NCI-H1694 treated with DMSO at 0.1 percent for 48 hours (cell line): Measurements from ENCODE around the gene PTRH1.

ENCODE experiments used
- DNase-seq: peaks from one replicate; lab custom pipeline; 2025; lab: John Stamatoyannopoulos, UW

The PTRH1 gene

GRCh38 chr9:127741831-127742434, 26.5 kb upstream of the PTRH1 start:
- no peak for DNase-seq

GRCh38 chr9:127739614-127740330, 24.3 kb upstream of the PTRH1 start:
- DNase-seq: no peak

- DNase-seq: no peak
These were observed 23.2 kb upstream of the PTRH1 start for GRCh38 chr9:127738666-127739065.

GRCh38 chr9:127735530-127736185, 20.2 kb upstream of the PTRH1 start:
- no peak for DNase-seq

- DNase-seq: peak; percentile 93
These were observed 19.5 kb upstream of the PTRH1 start, which contains the start of gene TOR2A for GRCh38 chr9:127734747-127735529. Gene TOR2A (minus strand): TSS chr9:127735294. CDS start chr9:127735270, 24 bp downstream.

GRCh38 chr9:127734247-127734746, 18.8 kb upstream of the PTRH1 start:
- no peak for DNase-seq

- DNase-seq: no peak
These were observed 18.2 kb upstream of the PTRH1 start for GRCh38 chr9:127733614-127734013.

- DNase-seq: no peak
These were observed 17.0 kb upstream of the PTRH1 start for GRCh38 chr9:127732444-127732843.

GRCh38 chr9:127731938-127732337, 16.5 kb upstream of the PTRH1 start:
- no peak for DNase-seq

GRCh38 chr9:127730799-127731410, 15.4 kb upstream of the PTRH1 start:
- no peak for DNase-seq

GRCh38 chr9:127730262-127730661, 14.8 kb upstream of the PTRH1 start:
- no peak for DNase-seq

- DNase-seq: no peak
These were observed 14.2 kb upstream of the PTRH1 start for GRCh38 chr9:127729522-127730256.

- DNase-seq: no peak
These were observed 13.3 kb upstream of the PTRH1 start for GRCh38 chr9:127728808-127729207.

- DNase-seq: no peak
These were observed 11.4 kb upstream of the PTRH1 start for GRCh38 chr9:127726871-127727270.

- no peak for DNase-seq
These were observed 8.5 kb upstream of the PTRH1 start for GRCh38 chr9:127724012-127724411.

- no peak for DNase-seq
These were observed 8.0 kb upstream of the PTRH1 start for GRCh38 chr9:127723444-127723843.

GRCh38 chr9:127723013-127723412, 7.5 kb upstream of the PTRH1 start:
- DNase-seq: no peak

- no peak for DNase-seq
These were observed 6.7 kb upstream of the PTRH1 start for GRCh38 chr9:127722055-127722745.

GRCh38 chr9:127721391-127721821, 5.9 kb upstream of the PTRH1 start:
- DNase-seq: no peak

- DNase-seq: no peak
These were observed 5.4 kb upstream of the PTRH1 start for GRCh38 chr9:127720865-127721227.
